MM.1S (cell line): ENCODE data around the gene EGFLAM.

Experiments used
- DNase-seq: peaks from one replicate; pipeline ENCODE4 v3.0.0-alpha.2; 2015
- H2AFZ ChIP-seq: fragments of 300-600 bp; sonication (generic); 2 replicates; pipeline ENCODE4 v1.6.0; 2016; ENCODE audit warnings: antibody characterized with exemption, low read length
- H3F3A ChIP-seq: fragments of 300-600 bp; sonication (generic); 2 replicates; pipeline ENCODE4 v1.6.1; 2016; ENCODE audit warnings: mild to moderate bottlenecking, antibody characterized with exemption, low read length, moderate library complexity, mixed read lengths; ENCODE audit not compliant: insufficient read depth
- H3K27ac ChIP-seq: fragments of 300-600 bp; sonication (generic); 2 replicates; pipeline ENCODE4 v1.5.1; 2016; ENCODE audit warnings: mild to moderate bottlenecking, low read length
- H3K27me3 ChIP-seq: fragments of 300-600 bp; sonication (generic); replicated peaks from 2 replicates; pipeline ENCODE4 v1.6.0; 2016; ENCODE audit warnings: low read length; ENCODE audit not compliant: insufficient read depth
- H3K36me3 ChIP-seq: fragments of 300-600 bp; sonication (generic); replicated peaks from 2 replicates; pipeline ENCODE4 v1.6.1; 2016; ENCODE audit warnings: mild to moderate bottlenecking, low read length, mixed read lengths; ENCODE audit not compliant: insufficient read depth
- H3K4me1 ChIP-seq: fragments of 300-600 bp; sonication (generic); 2 replicates; pipeline ENCODE4 v1.6.1; 2016; ENCODE audit warnings: low read length, mixed read lengths
- H3K4me2 ChIP-seq: fragments of 300-600 bp; sonication (generic); 2 replicates; pipeline ENCODE4 v1.6.0; 2016; ENCODE audit warnings: low read depth, low read length
- H3K4me3 ChIP-seq: fragments of 300-600 bp; sonication (generic); 2 replicates; pipeline ENCODE4 v1.5.1; 2016; ENCODE audit warnings: low read length, mixed read lengths
- H3K79me2 ChIP-seq: fragments of 300-600 bp; sonication (generic); 2 replicates; pipeline ENCODE4 v1.6.1; 2016; ENCODE audit warnings: mixed run types, low read length, mixed read lengths
- H3K9ac ChIP-seq: fragments of 300-600 bp; sonication (generic); 2 replicates; pipeline ENCODE4 v1.6.1; 2016; ENCODE audit warnings: low read length, mixed read lengths
- H3K9me2 ChIP-seq: fragments of 300-600 bp; sonication (generic); replicated peaks from 2 replicates; pipeline ENCODE4 v1.6.1; 2016; ENCODE audit warnings: mild to moderate bottlenecking, low read length, mixed read lengths; ENCODE audit not compliant: insufficient read depth
- H3K9me3 ChIP-seq: fragments of 300-600 bp; sonication (generic); replicated peaks from 2 replicates; pipeline ENCODE4 v1.6.1; 2016; ENCODE audit warnings: mild to moderate bottlenecking, low read length, mixed read lengths; ENCODE audit not compliant: insufficient read depth
- H4K20me1 ChIP-seq: fragments of 300-600 bp; sonication (generic); 2 replicates; pipeline ENCODE4 v1.6.1; 2016; ENCODE audit warnings: mild to moderate bottlenecking, low read length, moderate library complexity, mixed read lengths; ENCODE audit not compliant: insufficient read depth
- EZH2 ChIP-seq: fragments of 300-600 bp; sonication (generic); optimal IDR thresholded peaks from 2 replicates; pipeline ENCODE3; 2017; ENCODE audit warnings: low read depth, mild to moderate bottlenecking, antibody characterized with exemption, low read length, mixed read lengths
- EZH2phosphoT487 ChIP-seq: fragments of 300-600 bp; sonication (generic); IDR thresholded peaks from 2 replicates; pipeline ENCODE4 v1.6.1; 2018; ENCODE audit warnings: antibody characterized with exemption, low read length
- TF ChIP-seq, protein P1 (sequence below): fragments of 300-600 bp; sonication (generic); IDR thresholded peaks from 2 replicates; pipeline ENCODE4 v1.5.1; 2016; ENCODE audit warnings: antibody characterized with exemption, low read length, mixed read lengths

Gene EGFLAM

DNA sequence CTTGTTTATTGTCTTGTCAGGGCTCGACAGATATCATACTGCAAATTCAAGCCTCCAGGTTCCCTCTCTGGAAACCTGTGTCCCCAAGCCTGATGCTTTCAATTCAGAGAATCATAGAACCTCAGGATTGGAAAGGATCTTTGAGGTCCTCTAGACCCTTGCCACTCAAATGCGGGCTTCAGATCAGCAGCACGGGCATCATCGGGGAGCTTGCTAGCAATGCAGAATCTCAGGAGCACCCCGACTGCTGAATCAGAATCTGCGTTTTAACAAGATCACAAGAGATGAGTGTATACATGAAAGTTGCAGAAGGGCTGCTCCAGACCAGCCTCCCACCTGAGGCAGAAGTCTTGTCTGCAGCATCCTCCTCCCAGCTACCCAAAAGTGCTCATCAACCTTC is 13.1 kb upstream of the EGFLAM start:
- Histone ChIP-seq H3K27ac (no peak overlapping the region), H3K9me2 (no peaks in the 10 kb centered on the region), H3K79me2 (no peaks in the 10 kb centered on the region), H3K9me3 (no peaks in the 10 kb centered on the region), H3K27me3 (no peaks in the 10 kb centered on the region), H3K4me1 (no peaks in the 10 kb centered on the region), H3K36me3 (no peaks in the 10 kb centered on the region), H3K4me2 (no peak overlapping the region), H3F3A (no peaks in the 10 kb centered on the region), H4K20me1 (no peaks in the 10 kb centered on the region), H3K9ac (no peak overlapping the region), H3K4me3 (no peak overlapping the region), H2AFZ (no peak overlapping the region)
- DNase-seq: no peak
- TF ChIP-seq EZH2phosphoT487 (no peak), EZH2 (no peak)
- TF ChIP-seq, protein P1, sequence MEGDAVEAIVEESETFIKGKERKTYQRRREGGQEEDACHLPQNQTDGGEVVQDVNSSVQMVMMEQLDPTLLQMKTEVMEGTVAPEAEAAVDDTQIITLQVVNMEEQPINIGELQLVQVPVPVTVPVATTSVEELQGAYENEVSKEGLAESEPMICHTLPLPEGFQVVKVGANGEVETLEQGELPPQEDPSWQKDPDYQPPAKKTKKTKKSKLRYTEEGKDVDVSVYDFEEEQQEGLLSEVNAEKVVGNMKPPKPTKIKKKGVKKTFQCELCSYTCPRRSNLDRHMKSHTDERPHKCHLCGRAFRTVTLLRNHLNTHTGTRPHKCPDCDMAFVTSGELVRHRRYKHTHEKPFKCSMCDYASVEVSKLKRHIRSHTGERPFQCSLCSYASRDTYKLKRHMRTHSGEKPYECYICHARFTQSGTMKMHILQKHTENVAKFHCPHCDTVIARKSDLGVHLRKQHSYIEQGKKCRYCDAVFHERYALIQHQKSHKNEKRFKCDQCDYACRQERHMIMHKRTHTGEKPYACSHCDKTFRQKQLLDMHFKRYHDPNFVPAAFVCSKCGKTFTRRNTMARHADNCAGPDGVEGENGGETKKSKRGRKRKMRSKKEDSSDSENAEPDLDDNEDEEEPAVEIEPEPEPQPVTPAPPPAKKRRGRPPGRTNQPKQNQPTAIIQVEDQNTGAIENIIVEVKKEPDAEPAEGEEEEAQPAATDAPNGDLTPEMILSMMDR: no peak

DNA sequence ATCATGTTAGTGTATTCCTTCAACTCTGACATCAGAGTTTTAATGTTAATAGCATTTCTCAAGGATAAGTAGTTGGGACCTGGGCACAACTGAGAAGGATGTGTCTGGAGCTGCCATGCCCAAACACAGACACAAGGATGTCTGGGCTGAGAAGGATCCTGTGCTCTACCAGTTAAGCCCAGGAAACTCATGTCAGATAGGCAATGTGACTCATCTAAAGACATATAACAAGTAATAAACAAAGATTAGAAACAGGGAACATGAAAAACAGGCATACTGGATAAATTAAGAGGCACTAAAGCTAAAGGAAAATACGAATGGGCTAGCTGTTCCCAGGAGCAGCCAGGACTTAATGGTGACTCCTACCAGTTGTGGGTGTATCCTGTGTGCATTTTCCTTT is 9.1 kb upstream of the EGFLAM start:
- Histone ChIP-seq H3K79me2 (no peaks in the 10 kb centered on the region), H3K9me2 (no peaks in the 10 kb centered on the region), H3K4me3 (no peak overlapping the region), H4K20me1 (no peaks in the 10 kb centered on the region), H2AFZ (no peak overlapping the region), H3K27me3 (no peaks in the 10 kb centered on the region), H3F3A (no peaks in the 10 kb centered on the region), H3K9me3 (no peaks in the 10 kb centered on the region), H3K4me1 (no peaks in the 10 kb centered on the region), H3K9ac (no peak overlapping the region), H3K4me2 (no peak overlapping the region), H3K27ac (no peak overlapping the region), H3K36me3 (no peaks in the 10 kb centered on the region)
- DNase-seq: no peak
- TF ChIP-seq EZH2phosphoT487: no peak
- TF ChIP-seq EZH2: no peak
- TF ChIP-seq, protein P1: no peak

DNA sequence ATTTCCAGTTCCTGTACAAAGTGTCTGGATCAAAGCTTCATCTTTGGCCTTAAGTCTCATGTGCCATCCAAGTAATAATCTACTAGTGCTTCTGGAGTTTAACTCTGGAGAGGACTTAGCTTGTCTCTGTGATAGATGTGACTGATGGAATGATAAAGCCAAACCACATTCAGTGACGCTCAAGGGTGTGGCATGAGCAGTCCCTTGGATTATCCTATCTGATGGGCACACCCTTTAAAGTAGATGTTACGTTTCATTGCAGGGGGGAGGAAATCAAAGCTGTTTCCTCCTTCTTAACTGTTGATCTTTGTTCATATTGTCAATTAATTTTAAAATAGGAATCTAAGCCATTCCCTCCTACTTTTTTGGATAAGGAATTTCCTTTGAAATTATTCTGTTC is 8.5 kb upstream of the EGFLAM start:
- Histone ChIP-seq H2AFZ (no peak overlapping the region), H3K27ac (no peak overlapping the region), H3K79me2 (no peaks in the 10 kb centered on the region), H4K20me1 (no peaks in the 10 kb centered on the region), H3K9me2 (no peaks in the 10 kb centered on the region), H3K4me3 (no peak overlapping the region), H3F3A (no peaks in the 10 kb centered on the region), H3K4me1 (no peaks in the 10 kb centered on the region), H3K27me3 (no peaks in the 10 kb centered on the region), H3K4me2 (no peak overlapping the region), H3K36me3 (no peaks in the 10 kb centered on the region), H3K9me3 (no peaks in the 10 kb centered on the region), H3K9ac (no peak overlapping the region)
- TF ChIP-seq EZH2phosphoT487 (no peak), EZH2 (no peak)
- TF ChIP-seq, protein P1: no peak
- DNase-seq: no peak
